CD4-positive, alpha-beta T cell (primary cell): ENCODE measurements around the gene SCUBE1. TPM values are rescaled to one million over a fixed set of nuclear protein-coding genes. Genes with fewer than 3 reads are reported as not detected.

ENCODE experiments used
- ATAC-seq: fragments of 200-7000 bp; cut with Tn5 transposase; one replicate; pipeline ENCODE4 v1.10.0; 2022; ENCODE audit warnings: mild to moderate bottlenecking; ENCODE audit not compliant: poor library complexity
- CTCF ChIA-PET: fragments of 350-600 bp; sonication (Branson Sonifier 250); formaldehyde crosslinking; loops from one replicate; lab custom pipeline; 2021; ENCODE audit warnings: antibody characterized with exemption, inconsistent platforms; lab: Charles Lee
- POLR2A ChIA-PET: fragments of 350-600 bp; sonication (Branson Sonifier 250); formaldehyde crosslinking; loops from one replicate; lab custom pipeline; 2021; ENCODE audit warnings: antibody characterized with exemption, inconsistent platforms; lab: Charles Lee
- DNase-seq, 14 experiments: peaks; one replicate each; pipeline ENCODE4 v3.0.0-alpha.2; 2013 to 2020; ENCODE audit warnings: mixed read lengths in 2 of 14
- H3K27ac ChIP-seq, 2 donors: one replicate each; pipeline versions ENCODE4 v1.5.1 to v1.7.0; 2013; ENCODE audit warnings: low read length in 2 of 2, low read depth in 1 of 2, mild to moderate bottlenecking in 1 of 2
- H3K27me3 ChIP-seq, 2 experiments: 1 replicate in 1 of 2; 2 replicates in 1 of 2; pipeline versions ENCODE4 v1.6.1 to v1.7.0; 2013; ENCODE audit warnings: low read length in 2 of 2, control low read depth in 1 of 2, mild to moderate bottlenecking in 1 of 2, moderate library complexity in 1 of 2; ENCODE audit not compliant: insufficient read depth in 2 of 2, control insufficient read depth in 1 of 2
- H3K36me3 ChIP-seq: one replicate; pipeline ENCODE4 v1.6.1; 2013; ENCODE audit warnings: low read length, control low read depth; ENCODE audit not compliant: insufficient read depth
- H3K4me1 ChIP-seq: one replicate; pipeline ENCODE4 v1.6.1; 2013; ENCODE audit warnings: low read length, control low read depth; ENCODE audit not compliant: insufficient read depth
- H3K4me3 ChIP-seq: one replicate; pipeline ENCODE4 v1.5.1; 2013; ENCODE audit warnings: mild to moderate bottlenecking, low read length, moderate library complexity
- H3K9me3 ChIP-seq, 2 experiments: 1 replicate in 1 of 2; 2 replicates in 1 of 2; pipeline versions ENCODE4 v1.6.1 to v1.7.0; 2013; ENCODE audit warnings: low read length in 2 of 2, mild to moderate bottlenecking in 2 of 2, control low read depth in 1 of 2, moderate library complexity in 1 of 2; ENCODE audit not compliant: control insufficient read depth in 1 of 2, insufficient read depth in 1 of 2
- H3K27ac Mint-ChIP-seq: one replicate; pipeline ENCODE4 v1.8.0; 2020; ENCODE audit warnings: mixed read lengths
- H3K27me3 Mint-ChIP-seq: one replicate; pipeline ENCODE4 v1.8.0; 2021; ENCODE audit warnings: mixed read lengths
- H3K36me3 Mint-ChIP-seq: one replicate; pipeline ENCODE4 v1.8.0; 2021; ENCODE audit warnings: low read depth, mixed read lengths
- H3K4me1 Mint-ChIP-seq: one replicate; pipeline ENCODE4 v1.8.0; 2021; ENCODE audit warnings: low read depth, mixed read lengths
- H3K4me3 Mint-ChIP-seq: one replicate; pipeline ENCODE4 v1.8.0; 2020; ENCODE audit warnings: mild to moderate bottlenecking, mixed read lengths
- H3K9me3 Mint-ChIP-seq: one replicate; pipeline ENCODE4 v1.8.0; 2020; ENCODE audit warnings: mixed read lengths
- intact Hi-C, 2 experiments: fragments of 100-400 bp; cut with DNase I in 1 of 2; cut with micrococcal nuclease in 1 of 2; formaldehyde crosslinking; loops; one replicate each; pipeline versions ENCODE4 v1.15.1 to v1.9.0; 2023 to 2025; cut with DNase I, micrococcal nuclease
- polyA plus RNA-seq, 2 donors: library from polyadenylated mRNA; unstranded; fragments of 120-200 nt; gene quantifications; one replicate each; pipeline ENCODE4 v1.2.1, GENCODE V29; 2013
- total RNA-seq, 174 experiments: library from RNA in 2 of 174; stranded (reverse) in 2 of 174; gene quantifications; one replicate each; pipeline ENCODE4 v1.2.3 and lab custom pipeline; 2021 to 2026
- TF ChIP-seq, protein P1 (sequence below): fragments of 200-600 bp; IDR thresholded peaks from one replicate; pipeline ENCODE4 v1.8.0; 2022; ENCODE audit warnings: antibody characterized with exemption, mild to moderate bottlenecking

The SCUBE1 gene
- total RNA-seq (not detected), total RNA-seq (lab: John Stamatoyannopoulos, UW) (0 to 2.0 (median 0.08) reads per million in 172 experiments)
- 0.01 TPM for polyA plus RNA-seq (2013, experiment 1 of 2)
- 0.03 TPM for polyA plus RNA-seq (2013, experiment 2 of 2)

DNA sequence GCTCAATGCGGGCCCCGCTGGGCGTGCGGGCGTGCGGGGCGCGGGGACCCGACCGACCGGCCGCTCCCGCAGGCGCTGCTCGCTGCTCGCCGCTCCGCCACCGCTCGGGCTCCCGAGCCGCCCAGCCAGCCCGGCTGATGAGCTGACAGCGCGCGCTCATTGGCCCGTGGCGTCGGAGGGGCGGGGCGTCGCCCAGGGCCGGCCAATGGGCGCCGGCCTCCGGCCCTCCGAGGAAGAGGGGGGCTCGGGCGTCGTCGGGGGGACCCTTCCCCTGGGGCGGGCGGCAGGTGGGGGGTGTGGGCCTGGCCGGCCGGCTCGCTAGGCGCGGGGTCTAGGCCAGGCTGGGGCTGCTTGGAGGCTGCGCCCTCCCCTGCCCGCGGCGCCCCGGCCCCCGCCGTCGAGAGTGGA lies at the start of gene SCUBE1:
SCUBE1 (minus strand) TSS at position 111 of the 408 bp plus-strand sequence. CDS start 111 bp downstream, outside the sequence.
- Mint-ChIP-seq H3K4me1 (peaks cover 11% of the 10 kb centered on the region), H3K27me3 (peaks cover 65% of the 10 kb centered on the region)

DNA sequence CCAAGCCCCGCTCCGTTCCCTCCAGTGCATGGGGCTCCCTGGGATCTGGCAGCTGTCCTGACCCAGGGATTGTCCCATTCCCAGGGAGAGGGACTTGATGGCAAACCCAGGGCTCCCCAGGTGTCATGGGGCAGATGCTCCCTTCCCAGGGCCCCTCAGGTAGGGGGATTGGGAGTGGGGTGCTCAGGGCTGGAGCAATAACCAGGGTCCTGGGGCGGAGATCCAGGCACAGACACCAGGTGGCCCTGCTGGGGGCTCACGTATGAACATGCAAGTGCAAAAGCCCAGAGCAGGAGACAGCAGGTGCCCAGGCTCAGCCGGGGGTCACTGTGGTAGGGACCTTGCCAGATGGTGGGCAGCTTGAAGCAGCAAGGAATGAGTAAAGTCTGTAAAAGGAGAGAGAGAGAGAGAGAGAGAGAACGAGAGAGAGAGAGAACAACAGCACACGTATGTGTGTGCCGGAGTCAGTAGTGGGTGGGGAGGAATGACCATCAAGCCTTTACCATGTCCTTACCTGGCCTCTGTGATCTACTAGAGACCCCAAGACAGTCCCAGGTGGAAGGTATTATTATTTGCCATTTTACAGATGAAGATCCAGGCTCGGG lies 49.3 kb upstream of the SCUBE1 start:
- Mint-ChIP-seq H3K27me3 (peaks cover 8% of the 10 kb centered on the region), H3K4me3 (no peak overlapping the region), H3K36me3 (no peaks in the 10 kb centered on the region), H3K4me1 (no peaks in the 10 kb centered on the region), H3K27ac (no peak overlapping the region), H3K9me3 (no peaks in the 10 kb centered on the region)
- TF ChIP-seq, protein P1, sequence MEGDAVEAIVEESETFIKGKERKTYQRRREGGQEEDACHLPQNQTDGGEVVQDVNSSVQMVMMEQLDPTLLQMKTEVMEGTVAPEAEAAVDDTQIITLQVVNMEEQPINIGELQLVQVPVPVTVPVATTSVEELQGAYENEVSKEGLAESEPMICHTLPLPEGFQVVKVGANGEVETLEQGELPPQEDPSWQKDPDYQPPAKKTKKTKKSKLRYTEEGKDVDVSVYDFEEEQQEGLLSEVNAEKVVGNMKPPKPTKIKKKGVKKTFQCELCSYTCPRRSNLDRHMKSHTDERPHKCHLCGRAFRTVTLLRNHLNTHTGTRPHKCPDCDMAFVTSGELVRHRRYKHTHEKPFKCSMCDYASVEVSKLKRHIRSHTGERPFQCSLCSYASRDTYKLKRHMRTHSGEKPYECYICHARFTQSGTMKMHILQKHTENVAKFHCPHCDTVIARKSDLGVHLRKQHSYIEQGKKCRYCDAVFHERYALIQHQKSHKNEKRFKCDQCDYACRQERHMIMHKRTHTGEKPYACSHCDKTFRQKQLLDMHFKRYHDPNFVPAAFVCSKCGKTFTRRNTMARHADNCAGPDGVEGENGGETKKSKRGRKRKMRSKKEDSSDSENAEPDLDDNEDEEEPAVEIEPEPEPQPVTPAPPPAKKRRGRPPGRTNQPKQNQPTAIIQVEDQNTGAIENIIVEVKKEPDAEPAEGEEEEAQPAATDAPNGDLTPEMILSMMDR = no peak
- Histone ChIP-seq H3K27ac (no peak overlapping the region), H3K36me3 (no peaks in the 10 kb centered on the region), H3K9me3 (no peaks in the 10 kb centered on the region), H3K4me1 (peaks cover 9% of the 10 kb centered on the region), H3K4me3 (no peak overlapping the region), H3K27me3 (peaks cover 4 to 7% of the 10 kb centered on the region in 2 experiments)
- no peak for DNase-seq
- ChIA-PET CTCF (no interaction called here), POLR2A (no interaction called here)
- intact Hi-C loops = no loop called here
- no peak for ATAC-seq

More for the DNA sequence above, at the start of gene SCUBE1:
- Mint-ChIP-seq H3K36me3 (no peaks in the 10 kb centered on the region), H3K4me3 (peak within 1 kb of the TSS; percentile 2), H3K9me3 (no peaks in the 10 kb centered on the region), H3K27ac (no peak within 1 kb of the TSS)
- H3K27ac ChIP-seq = no peak within 1 kb of the TSS
- peak in 12 of 14 experiments; percentile 14 to 74 (median 36) for DNase-seq
- ChIA-PET POLR2A (no interaction called here), CTCF (no interaction called here)
- H3K4me1 ChIP-seq = peaks cover 21% of the 10 kb centered on the region
- H3K4me3 ChIP-seq = no peak within 1 kb of the TSS
- intact Hi-C loops = no loop called here
- H3K36me3 ChIP-seq = no peaks in the 10 kb centered on the region
- peak; percentile 66 for ATAC-seq
- TF ChIP-seq, protein P1 = no peak
- H3K9me3 ChIP-seq = peaks cover 0 to 14% of the 10 kb centered on the region in 2 experiments
- H3K27me3 ChIP-seq = peaks cover 36 to 38% of the 10 kb centered on the region in 2 experiments

DNA sequence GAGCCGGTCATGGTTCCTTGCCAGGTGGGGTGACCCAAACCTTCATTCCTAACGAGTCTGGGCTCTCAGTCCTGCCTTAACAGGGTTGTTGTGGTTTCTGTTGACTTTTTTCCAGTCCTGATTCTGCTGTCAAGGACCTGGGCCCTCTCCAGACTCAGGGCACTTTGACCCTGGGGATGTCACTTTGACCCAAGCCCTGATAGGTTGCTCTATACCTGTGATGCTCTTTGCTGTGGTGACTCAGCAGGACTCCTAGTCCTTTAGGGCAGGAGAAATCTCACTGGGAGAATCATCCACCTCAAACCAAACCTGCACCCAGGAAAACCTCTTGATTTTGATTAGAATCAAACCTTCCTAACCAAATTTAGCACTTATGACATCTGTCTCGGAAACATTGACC lies 48.1 kb upstream of the SCUBE1 start:
- Mint-ChIP-seq H3K9me3 (no peaks in the 10 kb centered on the region), H3K4me3 (no peak overlapping the region), H3K36me3 (no peaks in the 10 kb centered on the region), H3K4me1 (no peaks in the 10 kb centered on the region), H3K27me3 (peaks cover 15% of the 10 kb centered on the region), H3K27ac (no peak overlapping the region)
- no peak for DNase-seq
- Histone ChIP-seq H3K27me3 (peaks cover 13 to 14% of the 10 kb centered on the region in 2 experiments), H3K4me1 (peaks cover 9% of the 10 kb centered on the region), H3K27ac (no peak overlapping the region), H3K36me3 (no peaks in the 10 kb centered on the region), H3K9me3 (no peaks in the 10 kb centered on the region), H3K4me3 (no peak overlapping the region)
- TF ChIP-seq, protein P1 = no peak
- intact Hi-C loops = no loop called here
- CTCF ChIA-PET = no interaction called here
- POLR2A ChIA-PET = no interaction called here
- ATAC-seq = no peak
